Esophagus muscularis mucosa (tissue), 4 donors: ENCODE data around the gene NPC1L1. TPM values are rescaled to one million over a fixed set of nuclear protein-coding genes. Genes with fewer than 3 reads are reported as not detected.

Source experiments
- DNase-seq: peaks from one replicate; pipeline ENCODE4 v3.0.0-alpha.2; 2017; ENCODE audit errors: extremely low spot score
- H3K27ac ChIP-seq, 4 donors: fragments of 200-600 bp; sonication (generic); replicated peaks in 1 of 4; 1 replicate in 3 of 4; 2 replicates in 1 of 4; pipeline ENCODE4 v1.5.1; 2016 to 2019; ENCODE audit warnings: mild to moderate bottlenecking in 1 of 4
- H3K27me3 ChIP-seq, 4 donors: fragments of 200-600 bp; sonication (generic); one replicate each; pipeline versions ENCODE4 v1.5.1 to v1.6.0; 2016 to 2019
- H3K36me3 ChIP-seq, 4 donors: fragments of 200-600 bp; sonication (generic); one replicate each; pipeline ENCODE4 v1.5.1; 2016 to 2019
- H3K4me1 ChIP-seq, 4 donors: fragments of 200-600 bp; sonication (generic); one replicate each; pipeline ENCODE4 v1.5.1; 2016 to 2019
- H3K4me3 ChIP-seq, 4 donors: fragments of 200-600 bp; sonication (generic); 1 replicate in 2 of 4; 2 replicates in 2 of 4; pipeline ENCODE4 v1.5.1; 2016 to 2019; ENCODE audit warnings: mild to moderate bottlenecking in 4 of 4, moderate library complexity in 1 of 4
- H3K9me3 ChIP-seq, 4 donors: fragments of 200-600 bp; sonication (generic); 1 replicate in 3 of 4; 2 replicates in 1 of 4; pipeline ENCODE4 v1.5.1; 2016 to 2019
- CTCF ChIP-seq, 3 experiments: fragments of 200-600 bp in 2 of 3; fragments of 450-650 bp in 1 of 3; sonication (generic) in 2 of 3; IDR thresholded peaks; one replicate each; pipeline ENCODE4 v1.5.1; 2017 to 2019; ENCODE audit warnings: antibody characterized with exemption in 3 of 3, mild to moderate bottlenecking in 2 of 3, moderate library complexity in 1 of 3
- EP300 ChIP-seq: sonication (generic); formaldehyde crosslinking; IDR thresholded peaks from one replicate; pipeline ENCODE4 v1.6.1; 2017; ENCODE audit warnings: antibody characterized with exemption
- POLR2A ChIP-seq: fragments of 450-650 bp; IDR thresholded peaks from one replicate; pipeline ENCODE4 v1.6.1; 2017; ENCODE audit warnings: antibody characterized with exemption, moderate library complexity, mild to moderate bottlenecking, low read depth
- POLR2AphosphoS5 ChIP-seq, 2 donors: sonication (generic); formaldehyde crosslinking; IDR thresholded peaks; one replicate each; pipeline ENCODE4 v1.6.1; 2017; ENCODE audit warnings: antibody characterized with exemption in 2 of 2
- WGBS: methylation state at CpG from one replicate; pipeline ENCODE4 v1.1.5; 2018; 5-methylcytosine and 5-hydroxymethylcytosine counted together
- intact Hi-C: fragments of 100-400 bp; cut with DNase I; formaldehyde crosslinking; loops from one replicate; pipeline ENCODE4 v1.15.1; 2023
- total RNA-seq, 4 donors: library from RNA; depleted of rRNA; stranded (reverse); fragments of >200 nt; gene quantifications; one replicate each; pipeline versions ENCODE4 v1.1.0 to v1.2.1, GENCODE V29; 2016

The NPC1L1 gene
- total RNA-seq, 4 donors from 2014 or later, result 0.17 to 0.57 TPM; not detected in 2

DNA sequence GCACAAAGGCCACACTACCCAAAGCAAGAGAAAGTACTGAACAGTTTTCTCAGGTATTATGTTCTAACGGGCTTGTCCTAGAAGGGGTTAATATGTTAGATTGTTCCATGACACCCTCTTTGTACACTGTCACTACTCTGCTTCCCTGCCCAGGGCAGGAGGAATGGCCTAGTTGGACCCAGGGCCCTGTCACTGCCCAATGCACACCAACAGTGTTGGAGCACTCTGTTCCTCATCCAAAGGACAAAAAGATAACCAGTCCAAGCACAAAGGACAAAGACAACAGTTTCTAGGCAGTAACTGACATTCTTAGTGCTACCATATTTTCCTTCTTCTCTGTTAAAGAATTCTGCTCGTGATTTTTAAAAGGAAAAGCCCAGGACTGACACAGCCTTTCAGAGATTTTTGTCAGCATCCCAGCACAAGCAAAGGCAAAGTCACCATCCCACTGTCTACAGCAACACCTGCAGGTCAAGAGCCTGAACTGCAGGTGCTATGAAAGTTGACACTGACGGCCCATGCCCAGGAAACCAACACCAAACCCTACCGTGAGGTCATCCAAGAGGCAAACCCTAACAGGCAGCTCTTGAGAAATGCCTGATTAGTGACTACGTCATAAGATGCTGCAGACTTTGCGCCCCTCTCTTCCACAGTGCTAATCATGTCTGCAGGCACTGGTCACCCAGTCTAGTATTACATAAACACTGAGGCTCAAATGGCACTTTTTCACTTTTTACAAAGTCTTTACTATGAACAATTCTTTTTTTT is 63.9 kb downstream of the NPC1L1 start:
- no peaks in the 10 kb centered on the region for H3K27me3 ChIP-seq
- no peaks in the 10 kb centered on the region for H3K9me3 ChIP-seq
- TF ChIP-seq EP300 (no peak), CTCF (IDR thresholded peaks at IDR 0.05) (peak; percentile 86 to 96 (median 90)), POLR2AphosphoS5 (IDR thresholded peaks at IDR 0.05) (peak in 1 of 2 donors; percentile 36), POLR2A (no peak)
- intact Hi-C loops, result loop anchor here (2.0 kb wide), 1 partner anchor 236 kb away; no protein-coding TSS in a partner anchor
- no peak overlapping the region for H3K27ac ChIP-seq
- H3K36me3 ChIP-seq, result peaks cover 23 to 68% (median 47%) of the 10 kb centered on the region in 4 donors
- no peak for DNase-seq
- 31% methylated on average over 6 of the region's 6 CpGs for WGBS
- H3K4me3 ChIP-seq, result no peak overlapping the region
- H3K4me1 ChIP-seq, result peaks cover 24 to 34% (median 24%) of the 10 kb centered on the region in 4 donors

DNA sequence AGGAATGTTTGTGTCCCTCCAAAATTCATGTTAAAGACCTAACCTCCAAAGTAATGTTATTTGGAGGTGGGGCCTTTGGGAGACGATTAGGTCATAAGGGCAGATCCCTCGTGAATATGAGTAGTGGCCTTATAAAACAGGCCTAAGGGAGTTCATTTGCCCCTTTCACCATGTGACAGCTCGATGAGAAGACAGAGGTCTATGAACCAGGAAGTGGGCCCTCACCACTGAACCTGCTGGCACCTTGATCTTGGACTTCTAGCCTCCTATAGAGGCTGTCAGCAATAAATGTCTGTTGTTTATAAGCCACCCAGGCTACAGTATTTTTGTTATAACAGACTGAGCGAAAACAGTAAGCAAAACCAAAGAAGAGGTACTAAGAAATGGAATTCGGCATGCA is 64.8 kb downstream of the NPC1L1 start:
- H3K4me1 ChIP-seq, result peaks cover 24 to 42% (median 31%) of the 10 kb centered on the region in 4 donors
- H3K27ac ChIP-seq, result no peak overlapping the region
- H3K9me3 ChIP-seq, result no peaks in the 10 kb centered on the region
- TF ChIP-seq POLR2AphosphoS5 (IDR thresholded peaks at IDR 0.05) (no peak), CTCF (IDR thresholded peaks at IDR 0.05) (no peak), POLR2A (no peak), EP300 (no peak)
- no peak for DNase-seq
- H3K4me3 ChIP-seq, result no peak overlapping the region
- intact Hi-C loops, result loop anchor here (2.0 kb wide), 1 partner anchor 236 kb away; no protein-coding TSS in a partner anchor
- WGBS, result 85% methylated on average over 5 of the region's 5 CpGs
- H3K36me3 ChIP-seq, result peaks cover 15 to 66% (median 42%) of the 10 kb centered on the region in 4 donors
- H3K27me3 ChIP-seq, result no peaks in the 10 kb centered on the region

DNA sequence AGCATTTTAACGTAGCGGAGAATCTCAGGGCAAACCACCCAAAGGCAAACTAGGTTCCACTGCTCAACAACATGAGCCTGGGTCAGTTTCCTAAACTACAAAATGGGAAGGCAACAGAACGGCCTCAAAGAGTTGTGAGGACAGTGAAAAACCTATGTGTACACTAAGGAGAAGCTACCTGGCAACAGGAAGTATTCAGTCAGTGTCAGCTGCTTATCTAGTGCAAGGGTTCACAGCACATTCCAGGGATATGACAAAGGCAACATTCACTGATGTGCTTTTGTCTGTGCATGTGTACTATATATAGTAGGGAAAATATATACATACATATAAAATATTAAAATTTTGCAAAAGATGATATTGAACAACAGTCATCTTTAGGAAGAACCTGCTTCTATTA is 67.8 kb downstream of the NPC1L1 start:
- intact Hi-C loops, result no loop called here

GRCh38 chr7:44472843-44473242 is 68.3 kb downstream of the NPC1L1 start:
- 76% methylated on average over 3 of the region's 3 CpGs for WGBS
- no peaks in the 10 kb centered on the region for H3K9me3 ChIP-seq
- H3K27ac ChIP-seq, result no peak overlapping the region
- no peaks in the 10 kb centered on the region for H3K27me3 ChIP-seq
- no peak for TF ChIP-seq POLR2AphosphoS5 (IDR thresholded peaks at IDR 0.05)
- TF ChIP-seq CTCF (IDR thresholded peaks at IDR 0.05), result no peak
- TF ChIP-seq EP300, result no peak
- TF ChIP-seq POLR2A, result no peak
- H3K4me1 ChIP-seq, result peaks cover 35 to 66% (median 58%) of the 10 kb centered on the region in 4 donors
- no peak overlapping the region for H3K4me3 ChIP-seq
- intact Hi-C loops, result no loop called here
- DNase-seq, result no peak
- peaks cover 4 to 49% (median 20%) of the 10 kb centered on the region in 4 donors for H3K36me3 ChIP-seq

More for the DNA sequence above, 67.8 kb downstream of the NPC1L1 start:
- Histone ChIP-seq H3K27me3 (no peaks in the 10 kb centered on the region), H3K9me3 (no peaks in the 10 kb centered on the region), H3K27ac (no peak overlapping the region), H3K4me1 (peaks cover 34 to 65% (median 56%) of the 10 kb centered on the region in 4 donors), H3K36me3 (peaks cover 0 to 50% (median 21%) of the 10 kb centered on the region in 4 donors), H3K4me3 (no peak overlapping the region)
- 79% methylated on average over 3 of the region's 3 CpGs for WGBS
- TF ChIP-seq EP300, result no peak
- no peak for TF ChIP-seq CTCF (IDR thresholded peaks at IDR 0.05)
- DNase-seq, result no peak
